SK-N-SH (cell line): ENCODE measurements around the gene DCUN1D1. TPM values are rescaled to one million over a fixed set of nuclear protein-coding genes. Genes with fewer than 3 reads are reported as not detected.
"Not testable (repeated sequence)": the region's sequence is repeated elsewhere in the genome, so short reads cannot be mapped to it uniquely, and the experiment has no call there.

ENCODE experiments used
- CTCF ChIA-PET: fragments of 300-600, 350-600 bp; formaldehyde crosslinking; extraction: SDS; loops from one replicate; lab custom pipeline; 2021; lab: Yijun Ruan, JAX
- POLR2A ChIA-PET: fragments of 350-600 bp; sonication (Branson Sonifier 250); formaldehyde crosslinking; extraction: SDS; loops from one replicate; lab custom pipeline; 2020; ENCODE audit warnings: antibody characterized with exemption, inconsistent platforms; lab: Yijun Ruan, JAX
- DNase-seq: peaks from one replicate; pipeline ENCODE4 v3.0.0; 2012
- H2AFZ ChIP-seq: fragments of 200-600 bp; sonication (generic); 2 replicates; pipeline ENCODE4 v1.8.1; 2016; ENCODE audit warnings: antibody characterized with exemption, mild to moderate bottlenecking, low read depth
- H3F3A ChIP-seq: fragments of 200-600 bp; sonication (generic); replicated peaks from 2 replicates; pipeline ENCODE3; 2016; ENCODE audit warnings: antibody characterized with exemption, mild to moderate bottlenecking; ENCODE audit not compliant: insufficient read depth
- H3K27ac ChIP-seq, 2 experiments: fragments of 200-500 bp in 1 of 2; fragments of 200-600 bp in 1 of 2; sonication (Bioruptor generic) in 1 of 2; sonication (generic), shearing (Covaris generic) in 1 of 2; 2 replicates each; pipeline versions ENCODE4 v1.5.1 to v1.6.1; 2014 to 2016; ENCODE audit warnings: low read depth in 2 of 2, inconsistent platforms in 1 of 2, low read length in 1 of 2, mild to moderate bottlenecking in 1 of 2, mixed read lengths in 1 of 2
- H3K27me3 ChIP-seq: fragments of 200-600 bp; sonication (generic), shearing (Covaris generic); 2 replicates; pipeline ENCODE4 v1.6.1; 2016; ENCODE audit warnings: mixed run types; ENCODE audit not compliant: insufficient read depth
- H3K36me3 ChIP-seq, 2 experiments: fragments of 200-500 bp in 1 of 2; fragments of 200-600 bp in 1 of 2; sonication (Bioruptor generic) in 1 of 2; sonication (generic) in 1 of 2; replicated peaks in 1 of 2; 2 replicates each; pipeline versions ENCODE3 to v1.5.1; 2014 to 2016; ENCODE audit warnings: low read length in 1 of 2, mild to moderate bottlenecking in 1 of 2; ENCODE audit not compliant: insufficient read depth in 2 of 2, control insufficient read depth in 1 of 2
- H3K4me1 ChIP-seq, 2 experiments: fragments of 200-500 bp in 1 of 2; fragments of 200-600 bp in 1 of 2; sonication (Bioruptor generic) in 1 of 2; sonication (generic), shearing (Covaris generic) in 1 of 2; 2 replicates each; pipeline versions ENCODE4 v1.5.1 to v1.6.1; 2014 to 2016; ENCODE audit warnings: low read depth in 1 of 2, low read length in 1 of 2, mixed run types in 1 of 2; ENCODE audit not compliant: insufficient read depth in 2 of 2, control insufficient read depth in 1 of 2
- H3K4me2 ChIP-seq: fragments of 200-600 bp; sonication (generic), shearing (Covaris generic); 2 replicates; pipeline ENCODE4 v1.6.1; 2017; ENCODE audit warnings: mixed run types
- H3K4me3 ChIP-seq, 2 experiments: fragments of 200-500 bp in 1 of 2; fragments of 200-600 bp in 1 of 2; sonication (Bioruptor generic) in 1 of 2; sonication (generic), shearing (Covaris generic) in 1 of 2; 2 replicates each; pipeline versions ENCODE4 v1.5.1 to v1.8.1; 2014 to 2016; ENCODE audit warnings: low read depth in 2 of 2, inconsistent platforms in 1 of 2, low read length in 1 of 2, mild to moderate bottlenecking in 1 of 2, mixed read lengths in 1 of 2, moderate library complexity in 1 of 2
- H3K79me2 ChIP-seq: fragments of 200-600 bp; sonication (generic); 2 replicates; pipeline ENCODE4 v1.8.1; 2017; ENCODE audit warnings: mild to moderate bottlenecking; ENCODE audit not compliant: insufficient read depth
- H3K9ac ChIP-seq: fragments of 200-600 bp; sonication (generic); 2 replicates; pipeline ENCODE4 v1.6.1; 2017; ENCODE audit warnings: mixed run types
- H3K9me2 ChIP-seq: fragments of 200-600 bp; sonication (generic); 2 replicates; pipeline ENCODE4 v1.6.1; 2017; ENCODE audit warnings: mixed run types
- H3K9me3 ChIP-seq: fragments of 200-600 bp; sonication (generic); 2 replicates; pipeline ENCODE4 v1.6.1; 2017; ENCODE audit warnings: mixed run types, mild to moderate bottlenecking, moderate library complexity
- H4K20me1 ChIP-seq: fragments of 200-600 bp; sonication (generic); 2 replicates; pipeline ENCODE4 v1.6.1; 2017; ENCODE audit warnings: mild to moderate bottlenecking, mixed run types; ENCODE audit not compliant: insufficient read depth
- ELF1 ChIP-seq: IDR thresholded peaks from 2 replicates; pipeline ENCODE4 v1.4.0; 2012
- FOXJ3 ChIP-seq: sonication (generic); formaldehyde crosslinking; IDR thresholded peaks from 2 replicates; pipeline ENCODE4 v1.5.1; 2020; ENCODE audit warnings: mild to moderate bottlenecking, missing genetic modification reagents
- FOXM1 ChIP-seq: IDR thresholded peaks from 2 replicates; pipeline ENCODE4 v1.4.0; 2012; ENCODE audit warnings: low read depth, mild to moderate bottlenecking
- GABPA ChIP-seq: IDR thresholded peaks from 2 replicates; pipeline ENCODE4 v1.4.0; 2012; ENCODE audit warnings: low read depth, mild to moderate bottlenecking
- IRF3 ChIP-seq: fragments of 150-350 bp; IDR thresholded peaks from 2 replicates; pipeline ENCODE4 v1.6.1; 2016; ENCODE audit warnings: mild to moderate bottlenecking, low read depth, low read length
- NFIC ChIP-seq: IDR thresholded peaks from 2 replicates; pipeline ENCODE4 v1.4.0; 2012; ENCODE audit warnings: borderline replicate concordance
- NRF1 ChIP-seq: IDR thresholded peaks from 2 replicates; pipeline ENCODE4 v1.6.1; 2012; ENCODE audit warnings: low read depth, mild to moderate bottlenecking, low read length
- RCOR1 ChIP-seq: fragments of 150-350 bp; IDR thresholded peaks from 2 replicates; pipeline ENCODE4 v1.6.1; 2017; ENCODE audit warnings: antibody characterized with exemption, low read length
- RXRA ChIP-seq: IDR thresholded peaks from 2 replicates; pipeline ENCODE4 v1.4.0; 2012; ENCODE audit warnings: low read depth, mild to moderate bottlenecking, borderline replicate concordance
- SIN3A ChIP-seq: IDR thresholded peaks from 2 replicates; pipeline ENCODE4 v1.6.1; 2012; ENCODE audit warnings: low read depth, mild to moderate bottlenecking, low read length, moderate library complexity, borderline replicate concordance
- SMC3 ChIP-seq: IDR thresholded peaks from 2 replicates; pipeline ENCODE4 v1.6.1; 2012; ENCODE audit warnings: low read depth, low read length, improper control_type of control experiment
- TAF1 ChIP-seq: IDR thresholded peaks from 2 replicates; pipeline ENCODE4 v1.6.1; 2012; ENCODE audit warnings: low read depth, mild to moderate bottlenecking, low read length, moderate library complexity, borderline replicate concordance
- TCF12 ChIP-seq: IDR thresholded peaks from 2 replicates; pipeline ENCODE4 v1.4.0; 2012
- TEAD4 ChIP-seq: IDR thresholded peaks from 2 replicates; pipeline ENCODE4 v1.4.0; 2012; ENCODE audit warnings: mild to moderate bottlenecking, borderline replicate concordance; ENCODE audit not compliant: insufficient read depth
- USF2 ChIP-seq: fragments of 150-350 bp; IDR thresholded peaks from 2 replicates; pipeline ENCODE4 v1.6.1; 2017; ENCODE audit warnings: antibody characterized with exemption, low read length, low read depth, borderline replicate concordance
- YY1 ChIP-seq: IDR thresholded peaks from 2 replicates; pipeline ENCODE4 v1.4.0; 2012; ENCODE audit warnings: low read depth, mild to moderate bottlenecking
- WGBS: methylation state at CpG from one replicate; pipeline ENCODE4 v1.1.6; 2017; ENCODE audit warnings: low lambda C conversion rate; 5-methylcytosine and 5-hydroxymethylcytosine counted together
- polyA plus RNA-seq, 3 experiments: library from polyadenylated mRNA; depleted of rRNA; stranded (reverse); fragments of >200 nt; gene quantifications; 2 replicates each; pipeline ENCODE4 v1.2.3, GENCODE V29; 2012
- TF ChIP-seq, protein P1 (sequence below): IDR thresholded peaks from 2 replicates; pipeline ENCODE4 v1.4.0; 2012; ENCODE audit warnings: low read depth

Gene DCUN1D1
- polyA plus RNA-seq, 1 of the 3 experiments (the other 2 are of a cell fraction) = 4.5 TPM

- TF ChIP-seq, protein P1, sequence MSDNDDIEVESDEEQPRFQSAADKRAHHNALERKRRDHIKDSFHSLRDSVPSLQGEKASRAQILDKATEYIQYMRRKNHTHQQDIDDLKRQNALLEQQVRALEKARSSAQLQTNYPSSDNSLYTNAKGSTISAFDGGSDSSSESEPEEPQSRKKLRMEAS = no peak
- no peak for TF ChIP-seq YY1
- no peak for TF ChIP-seq SMC3
- TF ChIP-seq USF2 = no peak
- no peak for TF ChIP-seq GABPA
- TF ChIP-seq FOXJ3 (CRISPR knock-in tag) = no peak
- no peak for TF ChIP-seq TEAD4
- TF ChIP-seq RCOR1 = no peak
- TF ChIP-seq TAF1 = no peak
- no peak for TF ChIP-seq FOXM1
- no peak for TF ChIP-seq NRF1
- no peak for TF ChIP-seq IRF3
- TF ChIP-seq RXRA = no peak
- no peak for TF ChIP-seq SIN3A
- no peak for TF ChIP-seq ELF1
- no peak for TF ChIP-seq NFIC
- TF ChIP-seq TCF12 = no peak
- Histone ChIP-seq H3K9ac (no peak overlapping the region), H3K4me1 (no peaks in the 10 kb centered on the region), H3K4me3 (no peak overlapping the region), H3F3A (no peaks in the 10 kb centered on the region), H3K27ac (no peak overlapping the region), H3K4me2 (no peak overlapping the region), H2AFZ (no peak overlapping the region), H3K36me3 (no peaks in the 10 kb centered on the region), H3K27me3 (no peaks in the 10 kb centered on the region), H3K9me2 (no peaks in the 10 kb centered on the region), H3K79me2 (no peaks in the 10 kb centered on the region), H4K20me1 (no peaks in the 10 kb centered on the region), H3K9me3 (no peaks in the 10 kb centered on the region)
- ChIA-PET CTCF (no interaction called here), POLR2A (no interaction called here)
- no peak for DNase-seq
- WGBS = no CpG with 5 or more reads among the region's 1 CpG
These were observed 19.4 kb upstream of the DCUN1D1 start for GRCh38 chr3:182999767-183000166.

- not testable (repeated sequence) for H3K9me3 ChIP-seq, H3F3A ChIP-seq, H3K9ac ChIP-seq, H2AFZ ChIP-seq, H3K27me3 ChIP-seq, H3K79me2 ChIP-seq, H3K4me2 ChIP-seq, DNase-seq, H3K4me3 ChIP-seq, H4K20me1 ChIP-seq, H3K27ac ChIP-seq, H3K36me3 ChIP-seq, H3K9me2 ChIP-seq, H3K4me1 ChIP-seq
- ChIA-PET CTCF (interaction anchor here (0.6 kb wide), 1 partner anchor 24 kb away, joined by 3 read pairs; no protein-coding TSS in a partner anchor), POLR2A (interaction anchor here (1.4 kb wide), 1 partner anchor 12 kb away, joined by 3 read pairs; no protein-coding TSS in a partner anchor)
- WGBS = 71% methylated on average over 4 of the region's 4 CpGs
These were observed 13.3 kb upstream of the DCUN1D1 start for GRCh38 chr3:182993486-182994201.
